Choroid plexus epithelial cell (primary cell): ENCODE measurements around the gene ADGRE3.

ENCODE experiments used
- DNase-seq: peaks from one replicate; pipeline ENCODE4 v3.0.0-alpha.2; 2010; ENCODE audit warnings: low read depth
- H3K4me3 ChIP-seq: 2 replicates; pipeline ENCODE4 v1.5.1; 2011; ENCODE audit warnings: low read depth, mild to moderate bottlenecking, control low read depth, low read length, moderate library complexity
- CTCF ChIP-seq: conservative IDR thresholded peaks from 2 replicates; pipeline ENCODE4 v1.5.1; 2011; ENCODE audit warnings: low read depth, mild to moderate bottlenecking, control low read depth, inconsistent platforms, low read length, moderate library complexity

Gene ADGRE3

GRCh38 chr19:14577885-14578427 is 96.7 kb downstream of the ADGRE3 start:
- no peak overlapping the region for H3K4me3 ChIP-seq
- no peak for DNase-seq
- TF ChIP-seq CTCF = no peak

GRCh38 chr19:14577264-14577663 is 97.4 kb downstream of the ADGRE3 start:
- no peak for DNase-seq
- H3K4me3 ChIP-seq = no peak overlapping the region
- no peak for TF ChIP-seq CTCF

GRCh38 chr19:14576363-14576762 is 98.3 kb downstream of the ADGRE3 start:
- DNase-seq = no peak
- TF ChIP-seq CTCF = no peak
- H3K4me3 ChIP-seq = no peak overlapping the region

DNA sequence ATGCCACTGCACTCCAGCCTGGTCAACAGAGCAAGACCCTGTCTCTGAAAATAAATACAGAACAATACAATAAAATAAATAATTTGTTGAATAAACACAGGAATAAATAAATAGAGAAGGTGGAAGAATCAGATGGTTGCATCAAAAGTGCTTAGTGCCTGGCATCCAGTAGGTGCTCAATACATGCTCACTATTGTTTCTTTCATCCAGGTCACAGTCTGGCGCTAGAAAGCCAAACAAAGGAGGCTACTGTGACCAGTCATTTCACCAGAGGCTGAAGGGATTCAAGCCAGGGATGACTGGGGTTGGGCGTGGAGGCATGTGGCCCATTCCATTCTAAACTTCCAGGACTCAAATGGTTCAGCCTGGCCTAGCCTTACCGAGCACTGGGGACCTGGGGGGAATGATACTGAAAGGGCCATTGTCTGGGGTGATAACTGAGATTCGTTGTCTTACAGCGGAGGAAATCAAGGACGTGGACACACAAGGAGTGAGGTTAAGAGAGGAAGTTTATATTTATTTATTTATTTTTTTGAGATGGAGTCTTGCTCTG is 99.1 kb downstream of the ADGRE3 start:
- TF ChIP-seq CTCF = no peak
- no peak overlapping the region for H3K4me3 ChIP-seq
- no peak for DNase-seq

- peak; percentile 97 for DNase-seq
- TF ChIP-seq CTCF = peak; percentile 58
- H3K4me3 ChIP-seq = peak within 1 kb of the TSS; percentile 100
These were observed 102.8 kb downstream of the ADGRE3 start, which contains the start of gene NDUFB7 for GRCh38 chr19:14571695-14572490. Gene NDUFB7 (minus strand): TSS chr19:14572066. CDS start chr19:14572000, 66 bp downstream.

DNA sequence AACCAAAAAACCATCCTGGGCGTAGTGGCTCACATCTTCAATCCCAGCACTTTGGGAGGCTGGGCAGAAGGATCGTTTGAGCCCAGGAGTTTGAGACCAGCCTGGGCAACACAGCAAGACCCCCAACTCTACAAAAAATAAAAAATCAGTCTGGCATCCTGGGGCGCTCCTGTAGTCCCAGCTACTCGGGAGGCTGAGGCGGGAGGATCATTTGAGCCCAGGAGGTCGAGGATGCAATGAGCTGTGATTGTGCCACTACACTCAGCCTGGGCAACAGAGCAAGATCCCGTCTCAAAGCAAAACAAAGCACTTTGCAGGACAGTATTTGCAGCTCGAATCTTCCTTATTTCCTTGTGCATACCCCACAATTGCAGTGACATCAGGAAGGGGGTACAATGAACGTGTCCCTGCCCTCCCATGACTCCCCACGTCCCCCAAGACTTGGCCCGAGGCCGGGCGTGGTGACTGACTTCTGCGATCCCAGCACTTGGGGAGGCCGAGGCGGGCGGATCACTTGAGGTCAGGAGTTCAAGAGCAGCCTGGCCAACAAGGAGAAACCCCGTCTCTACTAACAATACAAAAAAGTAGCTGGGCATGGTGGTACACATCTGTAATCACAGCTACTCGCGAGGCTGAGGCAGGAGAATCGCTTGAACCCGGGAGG is 103.6 kb downstream of the ADGRE3 start:
- DNase-seq = no peak
- H3K4me3 ChIP-seq = peak overlapping the region; percentile 100
- no peak for TF ChIP-seq CTCF
